K562 (cell line): ENCODE data around the gene ARHGAP10.

ENCODE experiments used
- CEBPB ChIP-seq: fragments of 450-650 bp; IDR thresholded peaks from 2 replicates; pipeline ENCODE4 v1.6.1; 2016; ENCODE audit warnings: missing genetic modification characterization, missing compliant biosample characterization
- CTCF ChIP-seq, 3 experiments: IDR thresholded peaks in 2 of 3; conservative IDR thresholded peaks in 1 of 3; 2 replicates each; pipeline ENCODE4 v1.5.1; 2011 to 2012; ENCODE audit warnings: low read length in 3 of 3, mild to moderate bottlenecking in 3 of 3, control low read depth in 2 of 3, improper control_type of control experiment in 1 of 3, inconsistent platforms in 1 of 3, low read depth in 1 of 3, mixed read lengths in 1 of 3, moderate library complexity in 1 of 3; ENCODE audit not compliant: insufficient read depth in 2 of 3
- MAFK ChIP-seq: IDR thresholded peaks from 2 replicates; pipeline ENCODE4 v1.6.1; 2011; ENCODE audit warnings: low read length, improper control_type of control experiment
- NCOA1 ChIP-seq: fragments of 450-650 bp; IDR thresholded peaks from 2 replicates; pipeline ENCODE4 v1.6.1; 2016; ENCODE audit warnings: low read depth
- POLR2A ChIP-seq: fragments of 450-650 bp; conservative IDR thresholded peaks from 2 replicates; pipeline ENCODE4 v1.6.1; 2016

- TF ChIP-seq NCOA1 (no peak), CEBPB (tag) (no peak), MAFK (no peak), CTCF (IDR thresholded peaks at IDR 0.05 in 2 of 3, conservative IDR thresholded peaks at IDR 0.05 in 1 of 3; ENCODE audit: insufficient read depth in 2 of 3, low read depth in 1 of 3, low read length in 3 of 3) (no peak), POLR2A (no peak)
These were observed 262.2 kb downstream of the ARHGAP10 start for GRCh38 chr4:147994076-147994475.
